ENCODE measurements around the gene TSPAN12.

GRCh38 chr7:120799813-120800475 is 58.0 kb downstream of the TSPAN12 start:
- TF ChIP-seq ZNF624 (tag by site-specific recombination; IDR thresholded peaks at IDR 0.05) (no peak), CTCF (tag by site-specific recombination; IDR thresholded peaks at IDR 0.05) (no peak), ZNF146 (tag by site-specific recombination; IDR thresholded peaks at IDR 0.05) (no peak), ZBTB17 (tag by site-specific recombination; IDR thresholded peaks at IDR 0.05) (no peak), HOXA7 (CRISPR knock-in tag; IDR thresholded peaks at IDR 0.05; ENCODE audit: borderline replicate concordance) (no peak), ZBTB49 (tag by site-specific recombination; IDR thresholded peaks at IDR 0.05; ENCODE audit: low read depth) (no peak), ZBTB44 (tag by site-specific recombination; IDR thresholded peaks at IDR 0.05) (no peak), ZNF777 (tag by site-specific recombination; IDR thresholded peaks at IDR 0.05; ENCODE audit: borderline replicate concordance) (no peak), ZNF16 (tag by site-specific recombination; IDR thresholded peaks at IDR 0.05; ENCODE audit: low read depth) (no peak), PRDM10 (tag by site-specific recombination; IDR thresholded peaks at IDR 0.05) (no peak)

Data from HEK293 (cell line).